Esophagus squamous epithelium (tissue), 4 donors: ENCODE results near the gene CENPN.

ENCODE experiments used
- CTCF ChIP-seq, 6 experiments: fragments of 450-650 bp in 4 of 6; fragments of 200-600 bp in 2 of 6; sonication (generic) in 2 of 6; IDR thresholded peaks; one replicate each; pipeline ENCODE4 v1.5.1; 2016 to 2019; ENCODE audit warnings: antibody characterized with exemption in 6 of 6, mild to moderate bottlenecking in 4 of 6, moderate library complexity in 4 of 6
- POLR2A ChIP-seq, 4 donors: fragments of 450-650 bp; IDR thresholded peaks; one replicate each; pipeline ENCODE4 v1.6.1; 2017; ENCODE audit warnings: antibody characterized with exemption in 4 of 4, mild to moderate bottlenecking in 4 of 4, moderate library complexity in 3 of 4

- TF ChIP-seq POLR2A (IDR thresholded peaks at IDR 0.05) (no peak), CTCF (IDR thresholded peaks at IDR 0.05) (no peak)
Observed at GRCh38 chr16:81081014-81081413, 74.0 kb downstream of the CENPN start.
